HG02588 (cell line): ENCODE measurements around the gene FTCD.
"Not testable (repeated sequence)": the region's sequence is repeated elsewhere in the genome, so short reads cannot be mapped to it uniquely, and the experiment has no call there.

Source experiments
- ATAC-seq: cut with Tn5 transposase; IDR thresholded peaks from one replicate; pipeline ENCODE4 v1.9.1; 2021; ENCODE audit warnings: mild to moderate bottlenecking, moderate library complexity; ENCODE audit not compliant: unreplicated experiment

The FTCD gene

DNA sequence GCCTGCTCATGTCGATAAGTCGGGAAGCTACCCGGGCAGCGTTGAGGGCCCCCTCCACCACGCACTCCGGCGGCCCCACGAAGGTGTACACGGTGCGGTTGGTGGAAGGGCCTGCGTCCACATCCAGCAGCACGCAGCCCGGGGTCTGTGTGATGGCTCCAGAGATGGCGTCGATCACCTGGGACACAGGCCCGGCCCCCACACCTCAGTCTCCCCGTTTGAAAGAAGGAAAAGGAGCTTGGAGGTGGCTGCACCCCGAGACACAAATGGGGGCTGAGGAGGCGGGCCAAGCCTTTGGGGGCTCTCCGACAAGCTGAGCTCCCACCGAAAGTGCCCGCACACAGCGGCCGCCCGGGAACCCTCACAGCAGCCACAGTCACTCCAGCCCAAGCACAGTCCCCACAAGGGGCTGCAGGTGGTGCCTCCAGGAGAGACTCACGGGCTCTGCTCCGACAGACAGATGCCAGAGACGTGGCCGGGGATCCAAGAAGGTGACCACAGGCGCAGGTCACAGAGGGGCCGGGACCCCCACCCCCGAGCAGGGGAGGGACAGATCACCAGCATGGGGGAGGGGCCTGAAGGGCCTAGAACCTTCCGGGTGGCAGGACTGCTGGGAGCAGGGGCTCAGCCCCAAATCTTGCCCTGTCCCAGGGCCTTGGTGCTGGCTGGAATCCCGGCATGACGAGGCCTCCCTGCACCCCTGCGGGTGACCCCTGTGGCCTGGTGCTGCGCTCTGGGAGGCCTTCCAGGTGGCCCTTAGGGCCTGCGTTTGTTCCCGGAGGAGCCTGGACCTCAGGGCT is 1.0 kb downstream of the FTCD start:
- no peak for ATAC-seq

GRCh38 chr21:46153247-46154154 is 1.9 kb downstream of the FTCD start:
- no peak for ATAC-seq

DNA sequence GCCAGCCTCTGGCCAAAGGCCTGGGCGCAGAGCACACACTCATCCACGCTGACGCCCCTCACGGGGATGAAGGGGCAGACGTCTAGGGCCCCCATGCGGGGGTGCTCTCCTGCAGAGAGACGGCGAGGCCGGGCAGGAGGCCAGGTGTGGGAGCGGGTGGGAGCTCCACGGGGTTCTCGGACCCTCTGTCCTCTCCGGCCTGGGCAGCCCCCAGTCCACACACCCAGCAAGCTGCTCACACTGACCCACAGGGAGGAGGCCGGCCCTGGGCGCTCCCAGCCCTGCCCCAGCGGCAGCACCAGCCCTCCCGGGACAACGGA is 2.5 kb downstream of the FTCD start:
- no peak for ATAC-seq

DNA sequence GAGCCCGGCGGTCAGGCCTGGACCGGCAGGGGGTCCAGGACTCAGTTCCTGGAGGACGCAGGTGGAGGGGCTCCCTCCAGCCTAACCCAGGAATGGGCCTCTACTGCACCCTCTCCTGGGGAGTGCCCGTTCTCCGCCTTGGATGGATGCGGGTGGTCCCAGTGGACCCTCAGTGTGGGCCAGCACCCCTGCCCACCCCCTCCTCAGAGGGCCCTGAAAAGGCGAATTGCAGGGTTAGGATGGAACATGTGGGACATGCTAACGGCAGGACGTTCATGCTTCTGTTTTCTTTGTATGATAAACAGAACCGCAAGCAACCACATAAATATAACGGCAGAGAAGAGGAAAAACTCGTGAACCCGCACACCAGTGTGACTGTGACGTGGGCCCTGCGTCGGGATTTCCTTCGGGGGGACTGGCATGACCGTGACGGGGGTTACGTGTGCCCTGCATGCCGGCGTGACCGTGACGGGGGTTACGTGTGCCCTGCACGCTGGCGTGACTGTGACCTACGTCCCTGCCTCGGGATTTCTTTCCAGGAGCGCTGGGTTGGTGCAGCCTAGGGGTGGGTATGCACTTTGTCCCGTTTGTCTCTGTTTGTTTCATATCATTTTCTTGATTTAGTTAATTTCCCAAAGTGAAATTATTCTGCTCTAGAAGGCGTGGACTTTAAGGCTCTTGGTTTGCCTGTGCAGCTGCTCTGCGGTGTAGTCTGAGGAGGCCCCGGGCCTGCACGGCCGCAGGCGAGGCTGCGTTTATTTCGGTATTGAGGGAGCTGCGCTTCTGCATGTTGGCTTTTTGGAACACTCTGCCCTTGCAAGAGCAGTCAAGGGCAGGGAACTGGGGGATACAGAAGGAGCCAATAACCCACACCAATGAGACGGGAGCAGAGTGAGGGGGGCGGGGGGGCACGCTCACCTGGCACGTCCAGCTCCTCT is 3.1 kb downstream of the FTCD start:
- ATAC-seq, result no peak

- ATAC-seq, result no peak
Measured at GRCh38 chr21:46151261-46151988, 4.0 kb downstream of the FTCD start.

DNA sequence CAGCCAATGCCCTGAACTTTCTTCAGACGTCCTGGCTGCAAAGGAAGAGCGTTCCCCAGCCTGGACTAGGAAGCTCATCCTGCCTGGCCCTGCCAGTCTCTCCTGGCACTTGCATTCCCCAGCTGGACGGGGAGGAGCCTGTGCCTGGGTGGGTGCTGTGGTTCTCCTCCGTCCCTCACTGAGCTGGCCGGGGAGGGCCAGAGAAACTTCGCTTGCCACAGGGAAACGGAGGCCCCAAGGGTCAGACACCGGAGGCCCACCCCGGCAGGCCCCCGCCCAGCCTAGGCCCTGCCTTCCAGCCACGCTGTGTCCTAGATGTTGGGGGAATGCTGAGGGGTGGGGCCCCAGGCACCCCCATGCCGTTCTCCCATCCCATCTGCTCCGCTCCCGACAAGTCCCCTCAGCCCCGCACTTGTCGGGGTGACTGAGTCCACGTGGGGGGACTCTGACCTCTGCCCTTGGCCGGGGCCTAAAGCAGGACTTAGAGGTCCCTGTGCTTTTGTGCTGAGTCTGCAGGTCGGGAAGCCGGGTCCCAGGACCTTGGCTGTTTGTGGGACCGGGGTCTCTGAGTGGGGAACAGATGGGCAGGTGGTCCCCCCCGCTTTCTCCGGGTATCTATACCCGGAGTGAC is 4.8 kb downstream of the FTCD start:
- no peak for ATAC-seq

- ATAC-seq, result no peak
Measured at GRCh38 chr21:46150073-46150472, 5.3 kb downstream of the FTCD start.

DNA sequence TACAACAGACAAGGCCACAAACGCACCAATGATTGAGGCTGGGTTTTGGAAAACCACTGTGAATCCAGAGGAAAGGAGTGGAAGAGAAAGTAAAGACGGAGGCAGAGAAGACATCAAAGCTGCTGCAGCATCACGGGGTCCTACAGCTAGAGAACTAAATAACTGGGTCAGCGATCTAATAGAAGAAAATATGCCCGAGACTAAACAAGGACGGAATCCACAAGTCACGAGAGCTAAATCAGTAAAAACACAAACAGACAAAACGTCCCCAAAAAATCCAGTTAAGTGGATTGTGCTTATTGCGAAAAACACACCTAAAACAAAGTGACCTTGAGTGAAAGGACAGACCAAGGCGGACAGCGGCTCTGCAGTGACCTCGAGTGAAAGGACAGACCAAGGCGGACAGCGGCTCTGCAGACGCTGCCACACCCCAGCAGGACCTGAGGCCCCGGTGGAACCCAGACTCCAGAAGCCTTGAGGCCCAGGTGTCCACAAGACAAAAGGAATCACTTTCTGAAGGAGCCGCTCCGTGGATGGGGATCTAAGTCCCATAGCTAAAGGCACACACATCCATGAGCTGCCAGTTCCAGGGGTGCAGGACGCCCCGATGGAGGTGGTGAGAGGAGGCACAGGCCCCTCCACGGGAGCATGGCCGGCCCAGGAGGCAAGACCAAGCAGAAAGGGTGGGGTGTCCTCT is 6.0 kb downstream of the FTCD start:
- ATAC-seq, result no peak

GRCh38 chr21:46148106-46148505 is 7.3 kb downstream of the FTCD start:
- no peak for ATAC-seq

GRCh38 chr21:46147429-46147828 is 8.0 kb downstream of the FTCD start:
- not testable (repeated sequence) for ATAC-seq

GRCh38 chr21:46146856-46147255 is 8.5 kb downstream of the FTCD start:
- ATAC-seq, result no peak

DNA sequence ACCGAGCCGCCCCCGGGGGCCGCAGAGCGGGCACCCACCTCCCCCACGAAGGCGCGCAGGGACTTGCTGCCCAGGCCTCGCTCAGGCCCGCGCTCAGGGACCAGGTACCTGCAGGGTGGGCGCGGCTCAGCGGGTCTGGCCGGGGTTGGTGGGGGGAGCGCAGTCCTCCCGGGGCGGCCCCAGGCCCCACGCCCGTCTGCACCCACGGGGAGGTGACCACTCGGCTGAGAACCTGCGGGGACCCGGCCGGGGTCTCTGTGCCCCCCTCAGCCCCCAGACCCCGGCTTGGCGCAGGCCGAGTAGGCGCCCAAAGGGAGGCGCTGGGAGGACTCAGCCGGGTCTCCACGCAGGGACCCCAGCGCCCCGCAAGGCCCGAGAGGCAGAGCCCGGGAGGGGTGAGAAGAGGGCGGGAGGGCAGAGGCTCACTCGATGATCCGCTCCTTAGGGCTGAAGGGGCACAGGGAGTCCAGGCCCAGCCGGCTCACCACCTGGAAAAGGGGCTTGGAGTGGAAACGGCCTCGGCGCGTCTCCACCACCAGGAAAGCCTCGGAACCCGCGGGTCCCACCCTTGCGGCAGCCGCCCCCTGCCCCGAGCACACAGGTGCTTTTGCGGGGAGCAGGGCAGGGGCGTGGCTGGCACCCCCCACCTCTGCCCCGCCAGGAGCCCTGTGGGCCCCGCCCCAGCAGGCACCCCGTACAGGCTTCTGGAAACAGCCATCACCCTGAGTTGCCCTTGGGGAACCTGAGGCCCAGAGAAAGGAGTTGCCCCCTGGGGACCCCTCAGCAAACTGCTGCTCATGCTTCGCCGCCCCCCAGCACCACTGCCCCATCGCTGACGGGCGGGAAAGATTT is 9.3 kb downstream of the FTCD start:
- ATAC-seq, result no peak

DNA sequence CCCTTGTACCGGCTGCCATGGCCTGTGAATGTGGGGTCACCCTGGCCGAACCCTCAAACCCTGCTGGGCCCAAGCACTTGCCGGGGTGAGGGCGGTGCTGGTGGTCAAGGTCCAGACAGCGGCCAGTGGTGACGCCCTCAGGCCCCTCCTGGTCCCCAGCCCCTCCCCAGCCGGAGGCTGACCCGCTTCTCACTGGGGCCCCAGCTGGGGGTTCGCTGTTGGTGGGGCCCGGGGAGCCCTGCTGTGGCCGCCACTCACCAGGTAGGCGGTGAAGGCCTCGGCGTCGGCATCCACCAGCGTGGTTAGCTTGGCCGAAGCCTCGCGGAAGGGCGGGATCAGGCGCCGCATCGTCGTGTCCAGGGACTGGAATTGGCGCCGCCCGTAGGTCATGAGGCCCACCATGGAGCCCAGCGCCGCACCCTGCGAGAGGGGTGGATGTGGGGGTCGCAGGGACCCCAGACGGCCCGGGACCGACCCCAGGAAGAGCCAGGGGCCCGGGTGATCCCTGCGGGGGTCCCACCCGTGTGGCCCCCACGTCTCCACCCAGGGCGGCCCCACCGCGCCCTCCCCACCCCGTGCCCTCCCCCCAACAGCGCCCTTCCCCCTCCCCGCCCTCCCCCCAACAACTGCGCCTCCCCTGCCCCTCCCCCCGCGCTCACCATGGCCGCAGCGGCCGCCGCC is 10.1 kb downstream of the FTCD start:
- ATAC-seq, result no peak

DNA sequence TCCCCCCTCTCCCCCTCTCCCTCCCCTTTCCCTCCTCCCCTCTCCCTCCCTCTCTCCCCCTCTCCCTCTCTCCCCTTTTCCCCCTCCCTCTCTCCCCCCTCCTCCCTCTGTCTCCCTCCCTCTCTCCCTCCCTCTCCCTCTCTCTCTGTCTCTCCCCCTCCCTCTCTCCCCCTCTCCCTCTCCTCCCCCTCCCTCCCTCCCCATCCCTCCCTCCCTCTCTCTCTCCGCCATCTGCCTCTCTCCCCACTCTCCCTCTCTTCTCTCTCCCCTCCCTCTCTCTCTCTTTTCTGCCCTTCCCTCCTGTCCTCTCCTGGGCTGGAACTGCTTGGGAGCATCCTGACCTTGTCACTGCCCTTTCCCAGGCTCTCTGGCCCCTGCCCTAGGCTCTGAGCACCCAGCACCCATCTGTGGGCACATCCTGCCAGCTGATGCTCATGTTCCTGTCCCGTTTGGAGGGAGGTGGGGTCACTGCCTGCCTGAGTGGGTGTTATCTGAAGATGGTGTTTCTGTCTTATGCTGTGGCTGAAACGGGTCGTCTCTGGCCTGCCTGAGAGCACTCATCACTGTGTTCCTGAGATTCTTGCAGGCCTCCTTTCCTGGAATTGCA is 10.8 kb downstream of the FTCD start:
- ATAC-seq, result no peak

GRCh38 chr21:46142582-46143473 is 12.6 kb downstream of the FTCD start:
- ATAC-seq, result no peak

DNA sequence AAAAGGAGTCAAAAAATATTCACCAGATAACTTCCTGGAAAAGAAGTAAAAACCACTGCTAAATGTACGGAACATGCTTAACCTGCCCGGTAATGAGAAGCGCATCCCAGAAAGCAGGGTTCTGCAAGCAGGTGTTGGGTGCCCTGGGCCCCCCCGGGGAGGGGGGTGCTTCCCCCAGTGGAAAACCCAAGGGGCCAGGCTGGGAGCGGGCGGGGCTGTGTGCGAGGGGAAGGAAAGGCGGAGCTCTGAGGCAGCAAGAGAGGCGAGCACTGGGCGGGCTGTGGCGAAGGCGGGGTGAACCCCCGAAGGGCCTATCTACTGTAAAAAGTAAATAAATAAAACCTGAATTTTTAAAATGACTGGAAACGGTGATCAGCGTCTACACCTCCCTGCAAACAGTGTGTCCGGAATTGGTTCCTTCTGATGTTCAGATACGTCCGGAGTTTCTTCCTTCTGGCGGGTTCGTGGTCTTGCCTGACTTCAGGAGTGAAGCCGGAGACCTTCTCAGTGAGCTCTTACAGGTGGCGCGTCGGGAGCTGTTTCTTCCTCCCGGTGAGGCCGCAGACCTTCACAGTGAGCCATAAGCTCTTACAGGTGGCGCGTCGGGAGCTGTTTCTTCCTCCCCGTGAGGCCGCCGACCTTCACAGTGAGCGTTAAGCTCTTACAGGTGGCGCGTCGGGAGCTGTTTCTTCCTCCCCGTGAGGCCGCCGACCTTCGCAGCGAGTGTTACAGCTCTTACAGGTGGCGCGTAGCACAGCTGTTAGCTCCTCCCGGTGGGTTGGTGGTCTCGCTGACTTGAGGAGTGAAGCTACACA is 13.4 kb downstream of the FTCD start:
- no peak for ATAC-seq
